ENCODE results near the gene GDF10.

Gene GDF10

GRCh38 chr10:47315421-47315820 is 15.4 kb downstream of the GDF10 start:
- DNase-seq (ENCODE audit: low spot score) = no peak

DNA sequence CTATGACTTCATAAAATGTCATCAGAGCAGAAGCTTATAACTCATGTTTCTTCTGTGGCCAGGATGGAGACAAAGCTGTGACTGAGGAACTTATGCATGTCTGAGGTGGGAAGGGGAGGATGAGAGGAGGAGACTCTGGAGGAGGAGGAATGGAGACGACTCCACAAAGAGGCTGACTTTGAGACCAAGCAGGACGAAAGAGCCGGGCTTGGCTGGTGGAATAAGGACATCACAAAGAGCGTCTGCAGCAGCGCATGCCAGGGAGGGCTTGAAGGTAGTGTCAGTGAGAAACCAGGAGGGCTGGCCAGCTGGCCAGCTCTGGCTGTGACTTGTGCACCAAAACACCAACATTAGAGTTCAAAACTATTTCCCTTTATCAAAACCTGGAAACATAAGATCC is 16.1 kb downstream of the GDF10 start:
- no peak for DNase-seq (ENCODE audit: low spot score)

DNA sequence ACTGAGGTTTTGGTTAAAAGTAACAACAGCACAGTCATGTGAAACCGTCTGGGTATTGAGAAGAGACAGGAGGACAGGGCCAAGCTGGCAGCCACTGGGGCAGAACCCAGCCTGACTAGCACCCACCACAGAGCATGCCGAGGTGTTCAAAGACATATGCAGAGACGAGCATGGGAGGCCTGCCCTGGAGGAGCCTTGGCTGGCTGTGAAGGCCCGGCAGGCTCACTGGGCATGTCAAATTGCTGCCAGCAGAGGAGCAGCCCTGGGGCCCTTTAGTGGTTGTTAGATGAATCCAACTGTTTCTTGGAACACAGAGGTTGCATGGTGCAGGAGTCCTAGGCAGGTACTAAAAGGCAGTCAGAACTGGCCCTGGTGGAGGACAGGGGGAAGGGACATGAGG is 17.3 kb downstream of the GDF10 start:
- no peak for DNase-seq (ENCODE audit: low spot score)

GRCh38 chr10:47318706-47319105 is 18.7 kb downstream of the GDF10 start:
- DNase-seq (ENCODE audit: low spot score) = no peak

DNA sequence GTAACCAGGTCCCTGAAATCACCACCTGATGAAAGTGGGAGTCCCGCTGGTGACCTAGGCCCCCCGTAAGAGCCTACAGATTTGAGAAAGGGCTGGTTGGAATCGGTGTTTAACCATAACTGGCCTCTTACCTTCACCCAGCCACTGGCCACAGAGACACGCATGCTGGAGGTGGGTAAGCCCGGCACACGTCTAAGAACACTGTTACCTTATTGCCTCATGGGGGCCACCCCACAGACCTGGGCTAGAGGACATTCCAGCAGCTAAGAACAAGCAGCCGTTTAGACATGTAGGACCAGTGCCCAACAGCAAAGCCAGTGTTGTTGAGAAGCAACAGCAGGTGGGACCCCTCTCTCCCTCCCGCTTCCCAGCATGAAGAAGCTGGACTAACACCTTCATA is 19.8 kb downstream of the GDF10 start:
- DNase-seq (ENCODE audit: low spot score) = no peak

DNA sequence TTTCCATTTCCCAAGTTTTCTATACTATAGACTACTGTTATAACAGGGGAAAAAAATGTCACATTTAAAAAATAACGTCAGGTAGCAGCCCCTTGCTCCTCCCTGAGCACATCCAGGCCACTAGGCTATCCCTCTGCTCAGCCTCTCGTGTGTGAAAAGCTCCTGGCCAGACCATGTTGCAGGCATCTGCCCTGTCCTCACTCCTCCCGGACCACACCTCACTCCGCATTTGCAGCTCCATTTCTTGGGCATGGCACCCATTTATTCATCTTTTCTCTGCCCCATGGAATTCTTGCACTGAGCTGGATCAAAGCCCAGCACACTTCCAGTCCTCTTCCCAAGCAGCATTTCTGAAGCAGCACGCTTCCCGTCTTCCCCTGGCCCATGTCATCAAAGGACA is 20.8 kb downstream of the GDF10 start:
- DNase-seq (ENCODE audit: low spot score) = no peak

DNA sequence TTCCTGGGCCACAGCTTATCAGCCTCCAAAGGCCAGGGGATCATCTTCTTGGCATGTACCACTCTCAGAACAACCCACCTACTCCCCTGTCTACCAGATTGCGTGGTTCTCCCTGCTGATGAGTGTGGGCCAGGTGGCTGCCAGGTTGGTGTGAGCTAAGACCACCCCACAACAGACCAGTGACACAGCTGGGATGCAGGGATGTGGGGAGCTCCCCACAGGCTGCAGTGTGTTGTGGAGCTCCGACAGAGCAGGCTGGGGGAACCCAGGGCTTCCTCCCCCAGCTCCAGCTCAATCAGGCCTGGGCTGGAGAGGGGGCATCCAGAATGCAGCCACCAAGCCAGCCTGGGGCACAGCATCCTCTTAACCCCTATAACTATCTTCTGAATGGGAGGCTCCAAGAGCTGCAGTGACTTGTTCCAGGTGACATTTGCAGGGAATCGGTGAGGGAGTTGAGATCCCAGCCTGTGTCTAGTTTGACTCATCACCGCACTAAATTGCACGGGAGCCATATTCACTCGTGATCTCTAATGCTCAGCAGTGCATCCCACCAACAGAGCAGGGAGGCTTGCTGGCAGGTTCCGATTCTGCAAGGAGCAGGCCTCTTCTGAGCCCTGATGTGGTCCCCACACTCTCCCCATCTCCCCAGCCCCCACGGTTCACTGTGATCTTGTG is 21.7 kb downstream of the GDF10 start:
- DNase-seq (ENCODE audit: low spot score) = no peak

DNA sequence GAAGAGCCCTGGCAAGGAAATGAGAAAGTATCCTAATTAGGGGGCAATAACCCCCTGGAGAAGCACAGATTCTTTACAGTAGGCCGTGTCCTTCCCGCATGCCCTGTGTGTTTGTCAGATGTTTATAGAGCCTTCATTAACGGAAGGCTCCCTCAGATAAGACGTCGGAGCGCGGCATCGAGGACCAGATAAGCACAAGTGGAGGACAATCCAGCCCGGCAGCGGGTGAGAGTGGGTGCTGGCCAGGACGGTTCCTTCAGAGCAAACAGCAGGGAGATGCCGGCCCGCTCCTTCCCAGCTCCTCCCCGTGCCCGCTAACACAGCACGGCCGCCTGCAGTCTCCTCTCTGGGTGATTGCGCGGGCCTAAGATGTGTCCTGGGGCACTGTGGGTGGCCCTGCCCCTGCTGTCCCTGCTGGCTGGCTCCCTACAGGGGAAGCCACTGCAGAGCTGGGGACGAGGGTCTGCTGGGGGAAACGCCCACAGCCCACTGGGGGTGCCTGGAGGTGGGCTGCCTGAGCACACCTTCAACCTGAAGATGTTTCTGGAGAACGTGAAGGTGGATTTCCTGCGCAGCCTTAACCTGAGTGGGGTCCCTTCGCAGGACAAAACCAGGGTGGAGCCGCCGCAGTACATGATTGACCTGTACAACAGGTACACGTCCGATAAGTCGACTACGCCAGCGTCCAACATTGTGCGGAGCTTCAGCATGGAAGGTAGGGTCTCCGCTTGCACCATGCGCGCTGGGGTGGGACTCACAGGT is 22.5 kb downstream of the GDF10 start, which contains the start of gene GDF2:
Gene GDF2, plus strand, starts transcription at position 155 of the 762 bp plus-strand sequence. Its CDS starts 215 bp downstream, at position 370.
- no peak for DNase-seq (ENCODE audit: low spot score)

DNA sequence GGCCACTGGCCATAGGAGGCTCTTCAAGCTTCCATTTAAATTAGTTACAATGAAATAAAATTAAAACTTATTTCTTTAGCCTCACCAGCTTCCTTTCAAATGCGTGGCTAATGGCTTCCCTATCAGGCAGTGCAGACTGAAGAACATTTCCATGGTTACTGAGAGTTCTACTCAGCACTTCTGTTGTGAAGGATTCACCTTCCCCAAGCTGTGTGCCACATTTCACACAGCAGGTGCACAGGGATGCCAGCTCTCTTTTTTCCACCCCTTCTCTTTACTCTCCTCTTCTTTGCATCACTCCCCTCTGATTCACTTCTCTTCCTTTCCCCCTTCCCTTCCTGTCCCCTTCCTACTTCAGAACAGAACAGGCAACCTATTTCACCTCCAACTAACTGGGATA is 23.1 kb downstream of the GDF10 start:
- no peak for DNase-seq (ENCODE audit: low spot score)

DNA sequence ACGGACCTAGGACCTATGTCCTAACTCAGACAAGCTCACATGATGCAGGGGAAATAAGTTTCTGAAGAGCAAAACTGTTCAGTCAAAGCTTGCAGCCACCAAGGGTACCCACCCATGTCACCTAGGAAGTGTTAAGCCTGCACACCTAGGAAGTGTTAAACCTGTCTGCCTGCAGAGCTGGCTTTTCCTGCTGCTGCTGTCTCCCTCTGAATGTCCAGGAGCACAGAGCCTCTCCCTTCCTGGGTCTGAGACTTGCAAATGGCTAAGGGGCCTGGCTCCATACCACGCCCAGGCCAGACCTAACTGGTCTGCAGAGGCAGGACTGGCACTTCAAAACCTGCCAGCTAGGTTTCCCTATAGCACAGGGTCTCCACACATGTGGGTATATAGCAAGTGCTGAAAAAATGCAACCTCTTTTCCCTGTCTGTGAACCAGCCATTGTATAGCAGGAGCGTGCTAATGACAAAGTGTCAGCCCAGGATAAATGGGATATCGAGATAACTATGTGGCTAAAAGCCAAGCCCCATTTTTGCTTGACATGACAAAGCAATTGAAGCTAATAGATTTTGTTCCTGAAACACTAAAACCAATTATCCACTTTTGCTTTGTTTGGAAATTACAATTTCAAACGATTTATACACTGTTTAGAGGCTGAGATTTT is 23.8 kb downstream of the GDF10 start:
- DNase-seq (ENCODE audit: low spot score) = no peak

DNA sequence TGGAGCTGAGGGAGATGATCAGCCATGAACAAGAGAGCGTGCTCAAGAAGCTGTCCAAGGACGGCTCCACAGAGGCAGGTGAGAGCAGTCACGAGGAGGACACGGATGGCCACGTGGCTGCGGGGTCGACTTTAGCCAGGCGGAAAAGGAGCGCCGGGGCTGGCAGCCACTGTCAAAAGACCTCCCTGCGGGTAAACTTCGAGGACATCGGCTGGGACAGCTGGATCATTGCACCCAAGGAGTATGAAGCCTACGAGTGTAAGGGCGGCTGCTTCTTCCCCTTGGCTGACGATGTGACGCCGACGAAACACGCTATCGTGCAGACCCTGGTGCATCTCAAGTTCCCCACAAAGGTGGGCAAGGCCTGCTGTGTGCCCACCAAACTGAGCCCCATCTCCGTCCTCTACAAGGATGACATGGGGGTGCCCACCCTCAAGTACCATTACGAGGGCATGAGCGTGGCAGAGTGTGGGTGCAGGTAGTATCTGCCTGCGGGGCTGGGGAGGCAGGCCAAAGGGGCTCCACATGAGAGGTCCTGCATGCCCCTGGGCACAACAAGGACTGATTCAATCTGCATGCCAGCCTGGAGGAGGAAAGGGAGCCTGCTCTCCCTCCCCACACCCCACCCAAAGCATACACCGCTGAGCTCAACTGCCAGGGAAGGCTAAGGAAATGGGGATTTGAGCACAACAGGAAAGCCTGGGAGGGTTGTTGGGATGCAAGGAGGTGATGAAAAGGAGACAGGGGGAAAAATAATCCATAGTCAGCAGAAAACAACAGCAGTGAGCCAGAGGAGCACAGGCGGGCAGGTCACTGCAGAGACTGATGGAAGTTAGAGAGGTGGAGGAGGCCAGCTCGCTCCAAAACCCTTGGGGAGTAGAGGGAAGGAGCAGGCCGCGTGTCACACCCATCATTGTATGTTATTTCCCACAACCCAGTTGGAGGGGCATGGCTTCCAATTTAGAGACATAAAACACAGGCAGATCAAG is 25.6 kb downstream of the GDF10 start:
- no peak for DNase-seq (ENCODE audit: low spot score)

GRCh38 chr10:47326306-47326926 is 26.4 kb downstream of the GDF10 start:
- DNase-seq (ENCODE audit: low spot score) = no peak

DNA sequence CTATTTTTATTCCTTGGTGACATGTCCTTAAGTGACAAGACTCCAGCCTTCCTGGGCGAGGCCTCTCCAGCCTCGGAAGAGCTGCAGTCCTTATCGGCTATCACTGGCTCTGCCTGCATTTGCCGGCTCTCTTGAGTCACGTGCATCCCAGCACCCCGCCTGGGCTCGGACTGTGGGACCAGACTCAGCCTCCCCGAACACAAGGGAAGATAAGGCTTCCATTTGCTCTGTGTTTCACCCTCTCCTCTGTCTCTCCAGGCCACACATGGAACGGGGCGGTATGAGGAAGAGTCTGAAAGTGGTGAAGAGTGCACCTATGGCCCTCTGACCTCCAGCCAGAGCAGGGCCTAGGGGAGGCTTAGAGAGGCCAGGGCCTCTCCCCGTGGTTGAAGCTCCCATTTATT is 26.9 kb downstream of the GDF10 start:
- DNase-seq (ENCODE audit: low spot score) = no peak

GRCh38 chr10:47329855-47330254 is 29.9 kb downstream of the GDF10 start:
- DNase-seq (ENCODE audit: low spot score) = no peak

- no peak for DNase-seq (ENCODE audit: low spot score)
Observed at GRCh38 chr10:47330366-47330765, 30.4 kb downstream of the GDF10 start.

DNA sequence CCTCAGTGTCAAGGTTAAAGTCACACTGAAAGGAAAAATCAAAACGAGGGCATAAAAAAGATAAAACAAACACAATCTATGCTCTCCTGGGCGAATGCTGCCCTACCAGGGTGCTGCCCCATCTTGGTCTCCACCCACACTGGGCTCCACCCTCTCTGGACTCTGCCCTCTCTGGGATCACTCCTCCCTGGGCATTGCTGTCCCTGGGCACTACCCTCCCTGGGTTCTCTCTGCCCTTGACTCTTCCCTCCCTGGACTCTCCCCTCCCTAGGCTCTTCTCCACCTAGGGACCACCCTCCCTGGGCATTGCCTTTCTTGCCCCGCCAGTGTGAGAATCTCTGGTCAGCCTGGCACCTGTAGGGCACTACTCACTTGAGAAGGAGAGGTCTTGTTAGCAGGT is 30.8 kb downstream of the GDF10 start:
- no peak for DNase-seq (ENCODE audit: low spot score)

DNA sequence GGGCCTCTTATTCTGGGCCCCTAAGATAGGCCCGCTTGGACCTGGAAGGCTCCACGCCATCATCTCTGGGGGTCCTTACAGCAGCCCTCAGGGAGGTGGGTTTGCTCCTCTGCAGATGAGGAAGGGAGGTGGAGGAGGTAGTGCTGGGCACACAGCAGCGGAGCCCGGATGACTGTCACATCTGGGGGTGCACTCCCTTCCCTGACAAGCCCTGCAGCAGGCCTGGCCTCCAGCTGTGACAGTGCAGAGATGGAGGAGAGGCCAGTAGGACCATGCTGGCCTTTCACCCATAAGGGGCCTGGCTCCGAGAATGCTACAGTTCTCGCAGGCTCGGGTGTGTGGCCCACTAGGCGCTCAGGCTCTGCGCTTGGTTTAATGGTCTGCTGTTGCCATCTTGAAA is 31.5 kb downstream of the GDF10 start:
- no peak for DNase-seq (ENCODE audit: low spot score)

GRCh38 chr10:47331954-47332353 is 32.0 kb downstream of the GDF10 start:
- DNase-seq (ENCODE audit: low spot score) = no peak

- no peak for DNase-seq (ENCODE audit: low spot score)
Observed at GRCh38 chr10:47332371-47332770, 32.4 kb downstream of the GDF10 start.

DNA sequence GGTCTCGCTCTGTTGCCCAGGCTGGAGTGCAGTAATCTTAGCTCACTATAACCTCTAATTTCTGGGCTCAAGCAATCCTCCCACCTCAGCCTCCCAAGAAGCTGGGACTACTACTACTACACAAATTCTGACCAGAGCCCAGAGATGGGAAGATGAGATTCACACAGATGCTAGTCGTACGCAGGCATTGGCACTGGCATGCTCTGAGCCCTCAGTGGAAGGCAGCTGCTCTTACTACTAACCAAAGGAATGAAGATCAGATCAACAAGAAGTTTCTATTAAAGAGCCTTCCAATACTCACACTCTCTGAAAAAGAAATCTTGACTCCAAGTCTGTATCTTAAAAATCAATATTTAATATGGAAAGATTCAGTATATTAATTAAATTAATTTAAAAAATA is 32.9 kb downstream of the GDF10 start:
- no peak for DNase-seq (ENCODE audit: low spot score)

DNA sequence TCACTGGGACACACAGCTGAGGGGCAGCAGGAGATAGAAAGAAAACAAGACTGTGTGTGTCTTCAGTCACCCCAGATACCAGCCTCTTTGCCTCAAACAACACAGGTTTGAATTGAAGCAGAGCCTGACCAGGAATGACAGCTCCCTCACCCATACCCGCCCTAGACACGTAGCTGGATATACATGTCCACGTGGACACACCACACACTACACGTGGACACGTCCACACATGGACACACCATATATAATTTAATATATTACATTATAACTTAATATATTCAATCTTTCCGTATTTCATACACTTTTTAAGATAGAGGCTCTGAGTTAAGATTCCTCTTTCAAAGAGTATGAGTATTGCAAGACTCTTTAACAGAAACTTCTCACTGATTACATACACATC is 33.5 kb downstream of the GDF10 start:
- DNase-seq (ENCODE audit: low spot score) = no peak
